ENCODE measurements around the gene KPNB1. TPM values are rescaled to one million over a fixed set of nuclear protein-coding genes. Genes with fewer than 3 reads are reported as not detected.

The KPNB1 gene
- total and polyA plus RNA-seq, 2 of the 4 experiments (the other 2 are of a cell fraction) = 206 to 1,082 TPM

DNA sequence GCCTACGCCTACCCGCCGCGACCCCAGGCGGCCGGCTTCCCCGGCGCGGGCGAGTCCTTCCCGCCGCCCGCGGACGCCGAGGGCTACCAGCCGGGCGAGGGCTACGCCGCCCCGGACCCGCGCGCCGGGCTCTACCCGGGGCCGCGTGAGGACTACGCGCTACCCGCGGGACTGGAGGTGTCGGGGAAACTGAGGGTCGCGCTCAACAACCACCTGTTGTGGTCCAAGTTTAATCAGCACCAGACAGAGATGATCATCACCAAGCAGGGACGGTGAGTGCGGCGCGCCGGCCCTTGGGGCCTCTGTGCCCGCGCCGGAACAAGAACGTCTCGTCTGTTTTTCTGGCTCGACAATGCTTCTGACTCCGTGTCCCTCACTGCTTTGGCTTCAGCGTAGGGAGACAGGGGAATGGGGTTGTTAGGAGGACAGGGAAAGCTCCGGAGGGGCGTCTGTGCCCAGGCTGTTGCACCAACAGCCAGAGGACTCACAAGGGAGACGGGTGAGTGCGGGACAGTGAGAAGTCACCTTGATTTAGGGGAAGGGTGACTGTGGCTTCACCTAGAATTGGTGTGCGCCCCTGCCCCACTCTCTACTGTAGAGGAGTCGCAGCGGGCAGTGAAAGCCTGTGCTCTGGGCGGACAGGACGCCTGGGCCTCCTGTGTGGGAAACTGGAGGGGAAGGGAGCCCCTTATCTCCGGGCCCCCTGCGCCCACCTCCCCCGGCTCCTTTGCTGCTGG is 84.1 kb downstream of the KPNB1 start:
- no peak overlapping the region for H2BK5ac ChIP-seq (ENCODE audit: low read depth, low read length, poor library complexity, severe bottlenecking)
- H2BK120ac ChIP-seq (ENCODE audit: low read depth, low read length) = no peak overlapping the region
- H3K23ac ChIP-seq (ENCODE audit: low read depth, low read length) = peak overlapping the region; percentile 82; the same call in 1 of the 2 replicates
- H2BK20ac ChIP-seq (ENCODE audit: low read depth, low read length) = no peak overlapping the region
- H4K8ac ChIP-seq (ENCODE audit: low read depth in 2 of 2, low read length in 2 of 2) = no peak overlapping the region
- H3K36me3 ChIP-seq (ENCODE audit: control insufficient read depth, insufficient read depth, low read length) = no peaks in the 10 kb centered on the region
- H3K9me3 ChIP-seq (ENCODE audit: control insufficient read depth, insufficient read depth, low read length) = peaks cover 2% of the 10 kb centered on the region; the same call in 1 of the 2 replicates
- no peak overlapping the region for H3K9ac ChIP-seq (ENCODE audit: low read depth, low read length)
- H3K56ac ChIP-seq (ENCODE audit: extremely low read depth, insufficient read depth, low read length) = no peak overlapping the region
- dilution Hi-C loops (cut with HindIII; ENCODE audit: low sequenced_read_pairs, unreplicated experiment) = no loop called here
- H3K27me3 ChIP-seq (ENCODE audit: control insufficient read depth, insufficient read depth, low read length) = peaks cover 79% of the 10 kb centered on the region
- no peak overlapping the region for H3K14ac ChIP-seq (replicated peaks; ENCODE audit: low read depth, low read length)
- no peaks in the 10 kb centered on the region for H3K9me1 ChIP-seq (ENCODE audit: insufficient read depth, low read length)
- ATAC-seq (ENCODE audit: low read depth) (peak; percentile 45), DNase-seq (no peak)
- H4K20me1 ChIP-seq (ENCODE audit: insufficient read depth, low read length) = peaks cover 12% of the 10 kb centered on the region
- intact Hi-C loops (cut with micrococcal nuclease) = no loop called here
- no TSS peak for BruUV-seq (replicated peaks)
- no peak overlapping the region for H3K4ac ChIP-seq (ENCODE audit: low read depth, low read length)
- no peak overlapping the region for H3K27ac ChIP-seq (ENCODE audit: insufficient read depth, low read length)
- no peaks in the 10 kb centered on the region for H3K4me1 ChIP-seq (ENCODE audit: control insufficient read depth, insufficient read depth, low read length)
- peak overlapping the region; percentile 59 for H2AFZ ChIP-seq (replicated peaks; ENCODE audit: low read length, poor library complexity)
- H3K79me1 ChIP-seq (ENCODE audit: low read depth in 1 of 2, low read length in 2 of 2) = no peaks in the 10 kb centered on the region
- no peak overlapping the region for H3K4me3 ChIP-seq (ENCODE audit: insufficient read depth, low read depth, low read length)
- peak overlapping the region; percentile 55; the same call in 1 of the 2 replicates for H3K4me2 ChIP-seq (ENCODE audit: low read depth, low read length)
- no peak overlapping the region for H2BK15ac ChIP-seq (ENCODE audit: low read depth, low read length)
- H3K18ac ChIP-seq (ENCODE audit: low read depth, low read length) = no peak overlapping the region
- ChIA-PET POLR2A (ENCODE audit: unreplicated experiment) (no interaction called here), CTCF (interaction anchor here (0.9 to 1.1 kb wide), 2 partner anchors 8 to 56 kb away, joined by 4 to 5 read pairs; no protein-coding TSS in a partner anchor)
- no peak overlapping the region for H4K91ac ChIP-seq (ENCODE audit: insufficient read depth, low read depth, low read length)
- H4K5ac ChIP-seq (ENCODE audit: low read depth, low read length) = no peak overlapping the region
- in situ Hi-C loops (cut with MboI; ENCODE audit: low sequenced_read_pairs) = no loop called here
- no peak for TF ChIP-seq MXI1 (IDR thresholded peaks at IDR 0.05; ENCODE audit: borderline replicate concordance, low read depth, low read length)
- TF ChIP-seq POLR2A (IDR thresholded peaks at IDR 0.05; ENCODE audit: low read depth, low read length) = no peak
- TF ChIP-seq CEBPB (IDR thresholded peaks at IDR 0.05; ENCODE audit: low read depth, low read length) = no peak
- TF ChIP-seq RAD21 (IDR thresholded peaks at IDR 0.05; ENCODE audit: low read length) = no peak
- no peak for TF ChIP-seq FOS (IDR thresholded peaks at IDR 0.05; ENCODE audit: low read depth, low read length)
- TF ChIP-seq CTCF (conservative IDR thresholded peaks at IDR 0.05; ENCODE audit: low read depth, low read length) = no peak
- TF ChIP-seq CHD1 (IDR thresholded peaks at IDR 0.05; ENCODE audit: low read depth, low read length) = no peak
- TF ChIP-seq SMC3 (IDR thresholded peaks at IDR 0.05; ENCODE audit: low read depth, low read length) = no peak
- no peak for TF ChIP-seq BHLHE40 (IDR thresholded peaks at IDR 0.05; ENCODE audit: low read depth, low read length)
- TF ChIP-seq USF2 (IDR thresholded peaks at IDR 0.05; ENCODE audit: low read depth, low read length) = no peak
- TF ChIP-seq, protein P1, sequence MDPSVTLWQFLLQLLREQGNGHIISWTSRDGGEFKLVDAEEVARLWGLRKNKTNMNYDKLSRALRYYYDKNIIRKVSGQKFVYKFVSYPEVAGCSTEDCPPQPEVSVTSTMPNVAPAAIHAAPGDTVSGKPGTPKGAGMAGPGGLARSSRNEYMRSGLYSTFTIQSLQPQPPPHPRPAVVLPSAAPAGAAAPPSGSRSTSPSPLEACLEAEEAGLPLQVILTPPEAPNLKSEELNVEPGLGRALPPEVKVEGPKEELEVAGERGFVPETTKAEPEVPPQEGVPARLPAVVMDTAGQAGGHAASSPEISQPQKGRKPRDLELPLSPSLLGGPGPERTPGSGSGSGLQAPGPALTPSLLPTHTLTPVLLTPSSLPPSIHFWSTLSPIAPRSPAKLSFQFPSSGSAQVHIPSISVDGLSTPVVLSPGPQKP (IDR thresholded peaks at IDR 0.05; ENCODE audit: borderline replicate concordance, low read depth, low read length) = no peak
- H2AK5ac ChIP-seq (ENCODE audit: low read depth, low read length) = no peak overlapping the region
- 0% methylated on average over 26 of the region's 60 CpGs; no CpG with 5 or more reads in 1 of the 2 experiments for WGBS, 2 experiments (ENCODE audit: extremely low coverage in 2 of 2, insufficient read length in 1 of 2)
- no peak overlapping the region for H2AK9ac ChIP-seq (replicated peaks; ENCODE audit: low read depth, low read length, poor library complexity)

Measured in IMR-90 (cell line).